ENCODE results near the gene GLI3.

The GLI3 gene

DNA sequence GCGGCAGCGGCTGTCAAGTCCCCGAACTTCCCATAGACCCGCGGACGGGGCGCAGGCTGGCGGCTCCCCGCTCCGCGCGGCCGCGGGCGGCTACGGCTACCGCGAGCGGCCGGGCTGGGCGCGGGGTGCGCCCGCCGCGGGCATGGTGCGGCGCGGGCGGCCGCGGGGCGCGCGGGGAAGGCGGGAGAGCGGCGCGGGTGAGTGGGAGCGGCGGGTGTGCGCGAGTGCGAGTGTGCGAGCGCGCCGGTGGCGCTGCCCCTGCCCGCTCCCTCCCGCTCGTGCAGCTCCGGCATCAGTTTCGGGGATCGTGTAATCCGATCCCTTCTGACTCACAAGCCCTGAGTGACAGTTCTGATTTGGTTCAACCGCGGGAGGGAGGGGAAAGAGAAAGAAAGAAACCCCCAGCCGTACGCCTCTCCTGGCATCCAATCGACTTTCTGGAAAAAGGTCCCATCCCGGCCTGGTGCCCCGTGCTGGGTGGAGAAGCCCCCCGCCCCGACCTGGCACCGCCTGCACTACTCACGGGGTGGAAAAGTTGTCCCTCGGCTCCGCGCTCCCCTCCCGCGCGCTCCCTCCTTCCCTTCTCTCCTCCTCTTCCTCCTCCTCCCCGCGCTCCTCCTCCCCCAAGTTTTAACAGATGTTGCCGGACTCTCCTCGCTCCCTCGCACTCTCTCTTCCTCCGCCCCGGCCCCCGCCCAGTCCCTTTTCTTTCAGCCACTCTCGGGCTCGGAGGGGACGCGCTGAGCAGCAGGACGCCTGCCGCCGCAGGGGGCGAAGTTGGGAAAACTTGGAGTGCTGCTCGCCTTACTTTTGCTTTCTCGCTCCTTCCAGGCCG is at the start of gene GLI3:
GLI3 (minus strand) TSS at position 234 of the 835 bp plus-strand sequence. CDS start 13,956 bp downstream, outside the sequence.
- TF ChIP-seq, protein P1, sequence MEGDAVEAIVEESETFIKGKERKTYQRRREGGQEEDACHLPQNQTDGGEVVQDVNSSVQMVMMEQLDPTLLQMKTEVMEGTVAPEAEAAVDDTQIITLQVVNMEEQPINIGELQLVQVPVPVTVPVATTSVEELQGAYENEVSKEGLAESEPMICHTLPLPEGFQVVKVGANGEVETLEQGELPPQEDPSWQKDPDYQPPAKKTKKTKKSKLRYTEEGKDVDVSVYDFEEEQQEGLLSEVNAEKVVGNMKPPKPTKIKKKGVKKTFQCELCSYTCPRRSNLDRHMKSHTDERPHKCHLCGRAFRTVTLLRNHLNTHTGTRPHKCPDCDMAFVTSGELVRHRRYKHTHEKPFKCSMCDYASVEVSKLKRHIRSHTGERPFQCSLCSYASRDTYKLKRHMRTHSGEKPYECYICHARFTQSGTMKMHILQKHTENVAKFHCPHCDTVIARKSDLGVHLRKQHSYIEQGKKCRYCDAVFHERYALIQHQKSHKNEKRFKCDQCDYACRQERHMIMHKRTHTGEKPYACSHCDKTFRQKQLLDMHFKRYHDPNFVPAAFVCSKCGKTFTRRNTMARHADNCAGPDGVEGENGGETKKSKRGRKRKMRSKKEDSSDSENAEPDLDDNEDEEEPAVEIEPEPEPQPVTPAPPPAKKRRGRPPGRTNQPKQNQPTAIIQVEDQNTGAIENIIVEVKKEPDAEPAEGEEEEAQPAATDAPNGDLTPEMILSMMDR (IDR thresholded peaks at IDR 0.05; ENCODE audit: insufficient read depth, low read length, poor library complexity, severe bottlenecking) = no peak
- Histone ChIP-seq H3K4me3 (replicated peaks; ENCODE audit: low read depth, low read length) (peak within 1 kb of the TSS; percentile 67), H3K27me3 (replicated peaks; ENCODE audit: control insufficient read depth, insufficient read depth, low read length) (no peaks in the 10 kb centered on the region; the same call in none of the 2 replicates), H3K36me3 (ENCODE audit: control insufficient read depth, insufficient read depth, low read length) (no peaks in the 10 kb centered on the region)
- peak; percentile 30 for DNase-seq (ENCODE audit: extremely low read depth, insufficient read length)

DNA sequence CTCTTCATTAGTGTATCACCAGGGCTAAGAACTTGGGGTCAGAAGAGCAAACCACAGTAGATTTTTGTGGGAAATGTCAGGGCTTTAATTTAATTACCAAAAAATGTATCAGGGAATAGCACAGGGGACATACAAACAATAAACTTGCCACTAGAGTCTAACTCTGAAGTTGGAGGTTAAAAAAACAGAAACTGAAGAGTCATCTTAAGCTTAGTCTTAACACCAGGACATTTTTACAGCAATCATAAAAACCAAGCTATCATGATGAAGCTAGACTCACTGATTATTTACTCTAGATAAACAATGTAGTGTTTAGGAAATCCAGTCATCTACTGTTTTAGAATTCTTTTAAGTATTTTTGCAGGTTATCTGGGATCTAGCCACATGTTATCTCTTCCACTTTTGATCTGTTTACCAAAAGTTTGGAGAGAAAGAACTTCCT is 48.4 kb upstream of the GLI3 start:
- Histone ChIP-seq H3K4me3 (replicated peaks; ENCODE audit: low read depth, low read length) (no peak overlapping the region), H3K36me3 (ENCODE audit: control insufficient read depth, insufficient read depth, low read length) (no peaks in the 10 kb centered on the region), H3K27me3 (replicated peaks; ENCODE audit: control insufficient read depth, insufficient read depth, low read length) (no peaks in the 10 kb centered on the region)
- TF ChIP-seq, protein P1 (IDR thresholded peaks at IDR 0.05; ENCODE audit: insufficient read depth, low read length, poor library complexity, severe bottlenecking) = no peak
- DNase-seq (ENCODE audit: extremely low read depth, insufficient read length) = no peak

DNA sequence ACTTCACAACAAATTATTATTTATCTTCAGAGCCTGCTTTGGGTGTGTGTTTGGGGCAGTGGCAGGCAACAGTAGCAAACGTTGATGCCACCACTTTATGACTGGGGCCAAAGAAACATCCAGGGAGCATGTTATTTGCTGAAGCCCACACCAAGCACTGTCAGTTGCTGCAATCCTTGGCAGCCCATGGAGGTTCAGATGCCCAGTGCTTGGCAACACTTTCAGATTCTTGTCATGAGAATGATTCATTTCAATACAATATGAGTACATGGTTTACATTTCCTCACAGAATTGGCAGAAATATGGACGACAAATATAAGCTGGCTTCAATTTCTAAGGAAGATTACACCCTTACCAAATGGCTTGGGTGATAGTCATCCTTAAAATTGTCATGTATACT is 46.5 kb upstream of the GLI3 start:
- no peak for DNase-seq (ENCODE audit: extremely low read depth, insufficient read length)
- H3K4me3 ChIP-seq (replicated peaks; ENCODE audit: low read depth, low read length) = no peak overlapping the region
- TF ChIP-seq, protein P1 (IDR thresholded peaks at IDR 0.05; ENCODE audit: insufficient read depth, low read length, poor library complexity, severe bottlenecking) = no peak

DNA sequence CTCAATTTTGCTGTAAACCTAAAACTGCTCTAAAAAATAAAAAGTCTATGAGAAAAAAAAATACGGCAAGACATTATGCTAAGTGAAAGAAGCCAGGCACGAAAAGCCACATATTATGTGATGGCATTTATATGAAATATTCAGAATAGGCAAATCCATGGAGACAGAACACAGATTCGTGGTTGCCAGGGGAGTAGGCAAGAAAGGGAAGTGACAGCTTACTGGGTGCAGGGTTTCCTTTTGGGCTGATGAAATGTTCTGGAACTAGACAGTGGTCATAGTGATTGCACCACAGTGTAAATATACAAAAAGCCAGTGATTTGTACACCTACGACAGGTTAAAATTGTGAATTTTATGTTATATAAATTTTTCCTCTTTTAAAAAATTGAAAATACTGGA is 41.3 kb upstream of the GLI3 start:
- Histone ChIP-seq H3K4me3 (replicated peaks; ENCODE audit: low read depth, low read length) (no peak overlapping the region), H3K36me3 (ENCODE audit: control insufficient read depth, insufficient read depth, low read length) (no peaks in the 10 kb centered on the region), H3K27me3 (replicated peaks; ENCODE audit: control insufficient read depth, insufficient read depth, low read length) (no peaks in the 10 kb centered on the region)
- DNase-seq (ENCODE audit: extremely low read depth, insufficient read length) = no peak
- TF ChIP-seq, protein P1 (IDR thresholded peaks at IDR 0.05; ENCODE audit: insufficient read depth, low read length, poor library complexity, severe bottlenecking) = no peak

More for the DNA sequence above, 46.5 kb upstream of the GLI3 start:
- no peaks in the 10 kb centered on the region for H3K36me3 ChIP-seq (ENCODE audit: control insufficient read depth, insufficient read depth, low read length)
- H3K27me3 ChIP-seq (replicated peaks; ENCODE audit: control insufficient read depth, insufficient read depth, low read length) = no peaks in the 10 kb centered on the region

DNA sequence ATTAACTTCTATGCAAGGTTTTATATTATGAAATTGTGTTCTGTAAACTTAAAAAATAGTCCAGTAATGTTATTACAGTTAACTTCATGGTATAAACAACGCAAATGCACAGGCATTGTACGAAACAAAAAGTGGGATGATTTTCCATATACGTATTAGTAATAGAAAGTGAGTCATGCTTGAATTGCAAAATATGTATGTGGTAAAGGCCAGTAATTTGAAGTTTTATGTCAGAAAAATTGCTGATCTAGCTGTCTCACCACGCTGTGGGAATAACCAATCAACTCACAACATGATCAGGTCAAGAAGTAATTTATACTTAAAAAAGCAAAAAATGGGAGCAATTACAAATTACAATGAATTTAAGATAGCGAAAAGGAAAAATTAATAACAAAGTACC is 37.0 kb upstream of the GLI3 start:
- no peak for DNase-seq (ENCODE audit: extremely low read depth, insufficient read length)
- no peaks in the 10 kb centered on the region for H3K27me3 ChIP-seq (replicated peaks; ENCODE audit: control insufficient read depth, insufficient read depth, low read length)
- no peak overlapping the region for H3K4me3 ChIP-seq (replicated peaks; ENCODE audit: low read depth, low read length)
- TF ChIP-seq, protein P1 (IDR thresholded peaks at IDR 0.05; ENCODE audit: insufficient read depth, low read length, poor library complexity, severe bottlenecking) = no peak
- H3K36me3 ChIP-seq (ENCODE audit: control insufficient read depth, insufficient read depth, low read length) = no peaks in the 10 kb centered on the region

Measured in GM06990 (cell line).